Medulla oblongata (tissue), 1 donor: Measurements from ENCODE around the gene PRKN.

ENCODE experiments used
- DNase-seq: peaks from one replicate; pipeline ENCODE4 v3.0.0-alpha.2; 2015; ENCODE audit errors: extremely low spot score

Gene PRKN

DNA sequence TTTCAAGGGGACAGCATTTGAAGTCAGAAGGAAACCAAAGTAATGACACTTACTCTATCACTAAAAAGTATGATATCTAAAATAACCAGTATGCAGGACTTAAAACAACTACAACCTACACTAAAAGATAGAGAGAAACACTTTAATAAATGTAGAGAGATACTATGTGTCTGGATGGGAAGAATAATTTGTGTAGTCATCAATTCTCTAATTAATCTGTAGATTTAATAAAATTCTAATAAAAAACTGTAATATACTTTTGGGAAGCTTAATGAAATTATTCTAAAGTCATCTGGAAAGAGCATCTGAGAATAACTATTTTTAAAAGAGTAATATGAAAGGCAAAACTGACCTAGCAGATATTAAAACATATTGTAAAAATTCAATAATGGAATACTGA, 52.1 kb downstream of the PRKN start:
- DNase-seq: no peak

DNA sequence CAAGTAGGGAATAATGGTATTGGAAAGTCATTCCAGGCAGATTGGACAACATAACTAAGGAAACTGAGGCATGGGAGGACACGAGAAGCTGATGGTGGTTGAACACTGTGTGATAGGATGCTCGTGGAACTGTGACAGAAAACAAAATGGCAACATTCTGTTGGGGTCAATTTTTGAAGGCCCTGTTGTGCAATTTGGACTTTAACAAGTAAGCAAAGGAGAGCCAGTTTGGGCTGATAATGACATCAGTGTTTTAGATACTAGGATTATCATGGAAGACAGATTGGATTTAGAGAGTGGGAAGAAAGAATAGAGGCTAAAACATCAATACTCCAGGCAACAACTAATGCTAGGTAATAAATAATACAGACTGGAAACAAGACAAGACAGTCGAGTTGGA, 53.1 kb downstream of the PRKN start:
- no peak for DNase-seq

DNA sequence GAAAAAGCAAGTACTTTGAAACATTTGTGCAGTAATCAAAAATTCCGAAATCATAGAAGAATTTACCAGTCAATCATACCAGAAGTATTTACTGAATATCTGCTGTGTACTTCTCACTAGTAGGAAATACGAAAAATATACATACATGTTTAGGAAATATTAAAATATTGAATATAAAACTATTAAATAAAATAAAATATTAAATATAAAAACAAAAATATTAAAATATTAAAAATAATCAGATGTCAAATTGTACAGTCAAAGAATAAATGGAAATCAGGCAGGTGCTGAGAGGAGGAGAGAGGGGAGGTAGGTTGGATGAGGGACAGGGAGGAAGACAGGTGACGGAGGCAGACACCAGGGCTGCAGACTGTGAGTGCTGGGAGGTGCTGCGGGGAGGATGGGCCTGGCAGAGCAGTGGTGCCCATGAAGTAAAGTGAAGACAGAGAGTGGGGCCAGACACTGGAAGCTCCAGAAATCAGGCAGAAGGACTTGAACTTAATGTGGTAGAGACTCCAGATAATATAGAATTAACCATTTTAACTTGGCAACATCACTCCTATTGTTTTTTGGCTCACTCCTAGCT, 55.9 kb downstream of the PRKN start:
- DNase-seq: no peak

DNA sequence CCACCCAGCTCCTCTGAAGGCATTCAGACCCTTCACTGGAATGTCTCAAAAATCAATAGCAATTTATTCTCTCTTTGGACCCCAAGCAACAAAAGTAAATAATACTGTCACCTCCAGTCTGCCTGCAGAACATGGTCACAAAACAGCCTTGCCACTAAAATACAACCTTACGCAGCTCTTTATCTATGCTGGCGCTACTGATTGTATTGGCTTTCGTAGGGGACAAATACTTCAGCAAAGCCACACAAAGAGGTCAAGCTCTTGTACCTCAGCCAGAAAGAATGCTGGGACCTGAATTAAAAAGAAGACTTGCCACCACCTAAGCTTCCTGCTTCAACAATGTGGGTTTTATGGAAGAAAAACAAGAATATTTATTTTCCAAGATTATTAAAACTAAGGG, 57.2 kb downstream of the PRKN start:
- no peak for DNase-seq

DNA sequence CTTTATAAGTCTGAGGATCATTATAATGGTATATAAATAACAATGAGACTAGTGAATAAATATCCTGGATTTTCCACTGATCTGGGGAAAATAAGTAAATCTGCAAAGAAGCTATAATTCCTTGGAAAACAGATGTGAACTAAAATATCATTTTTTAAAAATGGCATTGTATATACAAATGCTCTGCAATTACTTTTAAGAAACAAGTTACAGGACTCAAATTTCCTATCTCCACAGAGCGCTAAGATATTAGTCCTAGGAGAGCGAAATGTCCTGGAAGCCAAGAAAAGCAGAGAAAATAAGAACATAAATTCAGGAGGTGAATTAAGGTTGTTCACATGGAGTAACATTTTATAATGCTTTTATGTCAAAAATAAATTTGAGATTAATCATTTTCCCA, 61.3 kb downstream of the PRKN start:
- no peak for DNase-seq

DNA sequence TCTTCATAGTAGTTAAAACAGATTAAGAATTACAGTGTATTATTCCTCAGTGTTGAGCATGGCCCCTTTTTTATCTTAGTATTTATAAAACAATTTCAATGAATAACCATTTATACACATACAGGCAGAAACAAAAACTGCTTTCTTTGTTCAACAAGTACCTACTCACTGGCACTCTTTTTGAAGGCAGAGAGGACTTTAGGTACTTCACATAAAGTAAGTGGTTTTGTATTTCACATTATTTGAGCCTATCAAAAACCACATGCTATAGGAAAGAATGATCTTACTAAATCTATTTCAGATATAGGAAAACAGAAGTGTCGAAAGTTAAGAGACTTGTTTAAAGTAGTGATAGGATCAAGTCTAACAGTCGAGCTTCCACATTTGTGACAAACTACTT, 73.8 kb downstream of the PRKN start:
- DNase-seq: no peak

DNA sequence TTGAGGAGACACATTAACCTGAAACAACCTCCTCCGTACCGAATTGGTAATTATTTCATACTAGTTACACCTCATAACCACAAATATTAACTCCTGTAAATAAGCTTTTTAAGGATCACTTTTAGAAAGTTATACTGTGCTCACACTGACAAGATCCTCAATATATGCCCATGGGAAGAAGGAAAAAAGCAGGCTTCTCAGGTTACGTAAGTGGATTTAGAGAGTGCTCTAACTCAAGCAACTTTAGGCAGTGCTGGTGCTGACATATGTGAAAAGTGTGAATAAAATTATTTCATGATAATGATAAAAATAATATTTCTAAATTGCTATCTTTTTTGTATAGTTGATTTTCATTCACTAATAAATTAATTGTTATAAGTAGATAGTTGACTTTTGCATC, 76.1 kb downstream of the PRKN start:
- DNase-seq: no peak

DNA sequence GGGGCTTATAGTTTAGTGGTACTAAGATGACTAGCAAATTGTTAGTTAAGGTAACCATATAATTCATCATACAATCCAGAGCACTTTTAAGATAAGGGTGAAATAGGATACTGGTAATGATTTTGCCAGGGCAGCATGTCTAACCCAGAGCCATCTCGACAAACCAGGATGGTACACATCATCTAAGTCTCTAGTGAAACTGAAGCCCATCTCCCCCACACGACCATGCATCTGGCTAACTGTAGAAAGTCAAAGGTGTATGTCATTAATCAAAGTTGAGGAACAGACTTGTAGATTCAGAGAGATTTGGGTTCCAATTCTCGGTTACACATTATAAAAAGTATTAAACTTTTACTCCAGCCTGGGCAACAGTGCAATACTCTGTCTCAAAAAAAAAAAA, 78.3 kb downstream of the PRKN start:
- no peak for DNase-seq

DNA sequence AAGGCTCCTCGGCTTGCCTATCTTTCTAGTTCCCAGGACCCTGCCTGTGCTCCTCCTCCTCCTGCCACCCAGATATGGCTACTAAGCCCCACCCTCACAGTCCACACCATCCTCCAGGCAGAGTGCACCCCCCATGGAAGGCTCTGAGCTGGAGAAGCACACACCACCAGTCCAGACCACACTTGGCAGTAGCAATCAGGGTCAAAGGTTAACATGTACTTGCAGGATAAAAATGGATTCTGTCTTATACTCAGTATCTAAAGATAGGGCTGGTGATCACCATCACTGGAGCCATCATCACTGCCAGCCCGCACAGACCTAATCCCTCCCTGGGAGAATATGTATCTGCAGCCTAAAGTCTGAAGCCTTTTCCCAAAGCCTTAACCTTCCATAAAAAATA, 83.4 kb downstream of the PRKN start:
- DNase-seq: no peak

DNA sequence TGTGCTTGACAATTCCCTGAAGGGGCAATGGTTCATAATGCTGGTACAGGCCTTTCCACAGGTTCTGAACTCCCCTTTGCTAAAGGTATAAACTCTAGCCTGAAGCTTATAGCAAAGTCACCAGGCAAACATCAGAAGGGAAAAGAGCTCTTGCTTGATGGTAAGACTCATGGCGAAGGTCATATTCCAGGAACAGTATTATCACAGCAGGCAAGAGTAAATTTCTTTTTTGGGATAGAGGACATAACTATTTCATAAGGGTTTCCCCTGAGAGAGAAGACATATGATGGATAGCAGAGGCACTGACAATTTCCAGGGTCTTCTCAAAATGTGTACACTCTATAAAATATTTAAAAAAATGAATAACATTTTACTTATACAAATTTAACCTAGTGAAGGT, 86.8 kb downstream of the PRKN start:
- no peak for DNase-seq

DNA sequence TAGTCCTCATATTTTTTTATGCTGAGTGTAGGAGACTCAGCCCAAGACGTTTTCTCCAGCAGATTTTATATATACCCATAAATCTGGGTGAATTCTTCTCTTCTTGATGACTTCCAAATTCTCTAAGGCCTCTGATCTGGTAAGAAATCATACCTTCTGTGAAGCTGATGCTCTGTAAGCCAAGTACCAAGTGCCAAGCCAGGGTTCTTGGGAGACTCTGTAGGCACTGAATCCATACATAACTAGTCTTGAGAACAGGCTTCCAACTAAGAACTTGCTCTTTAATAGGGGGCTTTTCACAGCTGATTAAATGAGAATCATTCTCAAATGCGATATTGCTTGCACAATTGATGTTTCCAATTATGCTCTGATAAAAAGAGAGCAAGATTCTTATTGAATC, 87.6 kb downstream of the PRKN start:
- DNase-seq: no peak

DNA sequence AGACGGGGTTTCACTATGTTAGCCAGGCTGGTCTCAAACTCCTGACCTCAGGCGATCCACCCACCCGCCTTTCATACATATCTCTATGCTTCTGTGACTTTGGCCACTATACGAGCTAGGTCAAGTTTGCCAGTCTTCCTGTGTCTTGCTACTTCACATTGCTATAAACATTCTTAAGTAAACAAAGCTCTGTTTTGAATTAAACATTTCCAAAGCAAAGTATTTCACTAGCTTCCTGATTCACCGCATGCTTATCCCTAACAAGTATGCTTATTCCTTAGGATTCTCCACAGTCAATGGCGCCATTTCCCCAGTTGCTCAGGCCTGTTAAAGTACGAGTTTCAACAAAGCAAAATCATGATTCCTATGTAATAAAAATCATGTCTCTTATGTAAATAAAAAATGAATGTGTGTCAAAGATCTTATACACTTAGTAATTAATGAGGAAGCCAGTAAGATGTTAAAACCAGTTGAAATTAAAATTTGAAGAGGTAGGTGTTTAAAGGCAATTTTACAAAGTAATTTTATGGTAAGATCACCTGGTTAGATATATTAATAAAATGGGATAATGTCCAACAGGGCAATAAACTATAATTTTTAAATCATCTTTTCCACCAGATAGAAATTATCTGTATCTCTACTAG, 88.5 kb downstream of the PRKN start:
- no peak for DNase-seq

DNA sequence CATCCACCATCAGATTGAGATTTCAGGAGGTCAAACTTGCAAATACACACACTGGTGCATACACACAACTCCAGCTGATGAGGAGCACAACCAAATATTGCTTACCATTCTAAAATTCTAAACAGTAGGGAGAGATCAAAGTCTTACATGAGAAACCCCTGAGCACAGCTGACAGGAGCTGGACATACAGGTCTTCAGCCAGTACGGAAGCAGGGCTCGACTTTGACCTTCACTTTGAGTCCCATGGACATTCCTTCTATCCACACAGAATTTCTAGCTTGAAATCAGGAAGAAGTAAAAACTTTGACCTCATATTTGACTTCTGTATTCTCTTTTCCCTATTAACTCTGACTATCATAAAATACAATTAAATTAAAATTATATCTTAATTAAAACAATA, 90.2 kb downstream of the PRKN start:
- DNase-seq: no peak

DNA sequence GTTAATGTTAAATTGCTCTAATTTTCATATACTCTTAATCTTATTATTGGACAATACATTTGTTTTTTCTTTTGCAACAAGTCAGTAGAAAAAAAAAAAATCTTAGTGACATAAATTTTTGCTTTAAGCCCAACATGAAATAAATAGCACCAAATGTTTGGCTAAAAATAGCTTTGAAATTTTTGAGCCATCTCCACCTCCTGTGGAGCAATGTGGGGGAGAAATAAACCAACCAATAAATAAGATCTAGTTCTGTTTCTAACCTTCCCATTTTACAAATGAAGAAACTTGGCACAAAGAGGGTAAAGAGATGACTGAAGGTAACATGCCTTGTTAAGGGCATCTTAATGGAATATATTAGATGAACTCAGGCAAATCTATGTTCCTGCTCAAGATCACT, 91.4 kb downstream of the PRKN start:
- DNase-seq: no peak

DNA sequence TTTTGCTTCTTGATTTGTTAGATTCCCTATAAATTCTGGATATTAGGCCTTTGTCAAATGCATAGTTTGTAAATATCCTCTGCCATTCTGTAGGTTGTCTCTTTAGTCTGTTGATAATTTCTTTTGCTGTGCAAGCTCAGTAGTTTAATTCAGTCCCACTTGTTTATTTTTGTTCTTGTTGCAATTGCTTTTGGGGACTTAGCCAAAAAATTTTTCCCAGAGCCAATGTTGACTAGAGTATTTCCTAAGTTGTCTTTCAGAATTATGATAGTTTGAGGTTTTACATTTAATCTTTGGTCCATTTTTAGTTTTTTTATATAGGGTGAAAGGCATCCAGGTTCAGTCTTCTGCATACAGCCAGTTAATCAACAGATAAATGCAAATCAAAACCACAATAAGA, 96.0 kb downstream of the PRKN start:
- no peak for DNase-seq

DNA sequence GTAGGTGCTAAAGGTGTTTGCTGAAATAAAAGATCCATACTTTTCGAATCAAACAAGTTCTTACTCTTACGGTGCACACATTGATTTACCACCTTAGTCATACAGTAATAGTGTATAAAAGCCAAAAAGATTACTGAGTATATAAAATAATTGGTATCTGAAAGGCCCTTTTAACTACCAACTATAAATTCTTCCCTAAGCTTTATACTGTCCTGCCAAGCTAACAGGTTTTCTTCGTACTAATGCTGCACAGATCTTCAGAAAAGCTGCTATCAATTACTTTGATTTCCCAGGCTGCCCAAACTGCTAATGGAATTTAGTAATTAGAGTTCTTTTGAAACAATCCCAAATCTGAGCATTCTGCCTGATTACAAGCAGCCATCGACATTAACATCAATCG, 97.5 kb downstream of the PRKN start:
- no peak for DNase-seq

DNA sequence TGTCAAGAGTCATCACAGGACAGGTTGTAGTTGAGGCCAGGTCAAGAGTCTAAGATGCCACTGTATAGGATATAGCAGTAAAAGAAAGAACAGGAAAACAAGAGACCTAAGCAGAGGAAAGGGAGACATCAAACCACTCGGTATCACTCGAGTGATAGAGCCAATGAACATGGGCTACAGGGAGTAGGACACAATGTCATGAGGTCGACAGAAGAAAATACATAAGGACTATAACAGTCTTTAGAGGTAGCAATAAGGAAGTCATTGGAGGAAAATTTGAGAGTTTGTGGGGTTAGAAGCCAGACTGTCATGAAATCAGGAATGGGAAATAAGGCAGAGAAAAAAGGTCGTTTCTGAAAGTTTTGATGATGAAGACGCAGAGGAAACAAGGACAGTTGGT, 99.7 kb downstream of the PRKN start:
- DNase-seq: no peak

DNA sequence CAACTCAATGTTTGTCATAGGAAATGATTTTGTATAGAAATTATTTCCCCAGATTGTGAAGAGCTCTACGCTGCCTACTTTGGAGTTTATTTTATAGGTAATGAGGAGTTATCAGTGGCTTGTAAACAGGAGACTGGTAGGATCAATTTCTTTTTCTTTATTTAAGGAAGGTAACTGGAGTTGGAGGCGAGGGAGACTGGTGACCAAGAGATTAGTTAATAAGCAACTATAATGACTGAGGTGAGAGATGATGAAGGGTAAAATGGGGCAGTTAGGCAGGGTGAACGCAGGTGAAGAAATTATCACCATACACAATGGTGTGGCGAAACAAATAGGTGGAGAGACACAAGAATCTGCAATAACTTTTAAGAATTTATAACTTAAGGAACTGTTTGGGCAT, 100.2 kb downstream of the PRKN start:
- DNase-seq: no peak

DNA sequence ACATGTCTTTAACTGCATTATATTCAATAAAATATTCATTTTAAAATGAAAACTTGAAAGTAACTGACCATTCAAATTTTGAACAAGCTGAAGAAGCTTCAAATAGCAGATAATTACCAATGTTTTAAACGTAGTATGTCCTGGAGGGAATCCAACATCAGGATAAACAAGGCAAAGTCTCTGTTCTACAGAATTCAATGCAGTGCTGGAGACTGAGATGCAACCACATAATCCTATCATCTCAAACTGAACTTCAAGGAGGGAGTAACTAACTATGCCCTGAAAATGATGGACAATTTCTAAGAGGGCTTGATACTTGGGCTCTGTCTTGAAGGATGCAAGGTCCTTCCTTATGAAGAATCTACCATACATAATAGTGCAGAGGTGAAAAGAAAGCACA, 100.7 kb downstream of the PRKN start:
- no peak for DNase-seq

DNA sequence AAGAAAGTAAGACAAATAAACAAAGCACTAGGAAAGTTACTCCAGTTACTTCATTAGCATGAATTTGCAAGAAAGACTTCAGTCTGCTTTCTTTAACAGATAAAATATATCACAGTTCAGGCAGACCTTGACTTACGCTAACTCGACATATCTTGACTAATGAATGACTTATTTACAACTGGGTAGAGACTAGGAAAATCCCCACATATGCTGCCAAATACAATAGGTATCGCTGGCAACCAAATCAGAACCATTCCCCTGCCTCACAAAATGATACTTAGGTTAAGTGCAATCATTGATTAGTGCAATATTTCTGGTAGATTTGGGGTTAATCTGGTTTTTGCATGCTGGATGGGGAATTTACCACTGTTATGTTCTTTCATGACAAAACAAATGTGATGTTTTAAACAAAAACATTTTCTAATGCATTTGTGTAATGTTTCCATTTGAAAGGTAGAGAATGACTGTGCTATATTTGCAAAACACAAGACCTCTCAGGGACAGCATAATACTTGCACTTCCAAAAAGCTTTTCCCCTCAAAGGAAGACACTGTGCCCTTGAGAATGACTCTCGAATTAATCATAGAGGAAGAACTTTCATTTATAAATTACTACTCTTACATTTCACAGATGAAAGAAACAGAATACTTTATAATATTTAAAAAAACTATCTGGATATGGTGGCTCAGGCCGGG, 101.6 kb downstream of the PRKN start:
- DNase-seq: no peak

DNA sequence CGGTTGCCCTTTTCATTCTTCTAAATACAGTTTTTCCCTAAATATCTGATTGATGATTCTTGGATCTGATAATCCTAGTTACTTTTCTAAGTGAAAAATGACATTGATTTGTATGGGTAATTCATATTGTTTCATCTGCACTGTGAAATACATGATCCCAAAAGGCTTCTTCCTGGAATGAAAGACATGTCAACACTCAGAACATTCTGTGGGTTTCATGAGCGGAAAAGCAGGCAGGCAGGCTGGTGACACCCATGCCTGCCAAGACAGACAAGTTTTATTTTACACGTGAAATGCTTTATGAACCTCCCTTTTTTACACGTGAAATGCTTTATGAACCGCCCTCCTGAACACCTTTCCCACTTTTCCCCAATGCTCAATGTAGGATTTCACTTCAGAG, 105.0 kb downstream of the PRKN start:
- DNase-seq: no peak

DNA sequence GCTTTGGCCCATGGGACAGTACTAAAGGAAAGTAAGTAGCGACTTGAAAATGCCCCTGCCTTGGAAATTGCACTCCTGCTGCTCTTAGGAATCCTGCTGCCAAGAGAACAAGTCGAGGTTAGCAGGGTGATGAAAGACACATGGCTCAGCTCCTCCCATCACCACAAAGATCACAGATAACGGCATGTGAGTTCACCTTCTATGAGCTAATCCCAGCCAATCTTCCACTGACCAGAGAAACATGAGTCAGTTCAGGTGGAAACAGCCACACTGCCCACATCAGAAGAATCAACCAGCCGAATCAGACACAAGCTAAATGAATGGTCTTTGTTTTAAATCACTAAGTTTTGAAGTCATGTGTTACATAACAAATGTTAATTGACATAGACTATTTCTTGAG, 106.3 kb downstream of the PRKN start:
- no peak for DNase-seq

DNA sequence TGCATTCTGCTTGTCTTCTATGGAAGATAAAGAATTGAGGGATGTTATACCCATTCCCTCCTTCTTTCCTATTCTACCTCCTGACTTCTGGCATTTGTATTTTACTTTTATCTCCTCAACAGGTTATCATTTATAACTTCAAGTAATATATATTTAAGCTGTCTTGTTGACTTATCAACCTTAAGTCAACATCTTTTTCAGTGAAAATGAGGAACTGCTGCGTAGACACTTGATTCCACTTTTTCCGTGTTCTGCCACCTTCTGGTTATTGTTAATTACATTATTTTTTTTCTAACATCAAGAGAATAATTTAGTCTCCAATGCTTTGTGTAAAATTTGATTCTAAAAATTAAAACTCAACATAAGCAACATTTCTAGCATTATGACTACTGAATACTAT, 107.5 kb downstream of the PRKN start:
- DNase-seq: no peak
